ENCODE measurements around the gene MAP4K4.
"Not testable (repeated sequence)": the region's sequence is repeated elsewhere in the genome, so short reads cannot be mapped to it uniquely, and the experiment has no call there.

The MAP4K4 gene

DNA sequence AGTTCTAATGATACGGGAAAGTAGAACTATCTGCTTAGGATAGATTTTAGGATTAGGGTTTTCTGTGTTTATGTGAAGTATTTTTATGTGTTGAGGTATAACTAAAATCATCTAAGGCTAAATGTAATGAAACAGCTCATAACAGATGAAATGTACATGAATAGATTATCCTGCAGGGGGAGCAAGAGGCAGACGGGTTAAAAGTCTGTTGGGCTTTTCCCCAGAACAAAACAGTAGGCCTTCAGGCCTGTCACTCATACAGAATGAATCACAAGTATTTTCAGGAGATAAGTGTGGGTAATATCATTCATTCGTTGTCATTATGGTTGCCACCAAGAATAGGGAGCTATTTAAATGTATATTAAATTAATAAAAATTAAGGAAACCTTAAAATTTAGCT, 186.4 kb downstream of the MAP4K4 start:
- peak; percentile 66 for DNase-seq

DNA sequence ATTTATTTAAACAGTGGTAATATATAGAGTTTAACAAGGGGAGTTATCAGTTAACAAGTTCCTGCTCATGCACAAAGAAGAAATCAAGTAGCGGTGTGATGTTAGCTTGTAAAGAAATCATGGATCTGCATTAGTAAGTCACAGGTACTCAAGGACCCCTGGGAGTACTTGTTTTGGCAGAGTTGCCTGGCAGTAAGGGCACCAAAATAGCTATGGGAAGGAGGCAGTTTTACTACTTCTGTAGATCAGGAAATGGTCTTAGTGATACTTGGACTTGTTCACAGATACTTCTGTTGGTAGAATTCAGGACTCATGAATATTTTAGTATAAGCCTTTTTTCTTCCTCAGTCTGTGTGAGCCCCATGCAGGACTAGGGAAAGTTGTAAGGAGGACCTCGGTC, 186.9 kb downstream of the MAP4K4 start:
- no peak for DNase-seq

DNA sequence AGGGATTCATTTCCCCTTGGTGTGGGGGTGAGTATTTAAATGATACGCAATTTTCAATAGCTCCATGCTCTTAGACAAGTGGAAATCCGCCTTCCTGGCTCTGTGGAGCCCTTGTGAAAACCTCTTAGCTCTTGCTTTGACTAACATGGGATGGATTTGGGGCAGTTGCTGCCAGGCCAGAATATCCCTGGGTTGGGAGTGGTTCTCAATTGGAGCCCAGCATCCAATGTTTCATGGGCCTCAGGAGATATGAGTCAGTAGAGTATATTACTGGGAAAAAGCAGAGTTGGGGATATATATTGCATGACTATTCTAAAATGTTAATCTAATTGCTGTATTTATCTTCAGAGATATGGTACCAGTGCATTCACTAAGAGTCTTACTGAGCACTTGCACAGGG, 189.8 kb downstream of the MAP4K4 start:
- DNase-seq = no peak

DNA sequence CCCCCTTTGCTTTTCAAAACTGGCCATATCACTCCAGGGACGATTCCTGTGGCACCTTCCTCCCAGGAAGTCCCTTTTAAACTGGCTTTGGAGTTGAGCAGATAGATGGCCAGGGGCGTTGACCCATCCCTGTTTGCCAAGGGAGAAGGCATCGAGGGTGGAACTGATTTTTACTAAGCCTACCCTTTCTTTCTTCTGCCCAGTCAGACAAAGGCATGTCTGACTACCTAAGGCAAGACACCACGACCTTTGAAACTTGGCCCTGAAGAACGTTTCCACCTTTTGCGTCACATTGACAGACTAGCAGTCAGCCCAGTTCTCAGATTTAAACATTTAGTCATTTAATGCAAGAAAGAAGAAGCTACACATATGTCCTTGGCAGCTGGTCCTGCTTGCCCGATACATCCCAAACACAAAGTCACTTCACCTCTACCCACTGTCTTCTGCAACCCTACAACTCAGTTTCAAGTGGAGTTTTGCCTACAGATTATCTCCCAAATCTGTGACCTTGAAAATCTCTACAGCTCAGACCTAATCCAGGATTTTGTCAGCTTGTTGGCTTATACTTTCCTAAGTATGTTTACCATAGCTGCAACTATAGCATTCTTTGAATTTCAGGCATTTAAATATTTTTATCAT, 192.1 kb downstream of the MAP4K4 start:
- DNase-seq = no peak

DNA sequence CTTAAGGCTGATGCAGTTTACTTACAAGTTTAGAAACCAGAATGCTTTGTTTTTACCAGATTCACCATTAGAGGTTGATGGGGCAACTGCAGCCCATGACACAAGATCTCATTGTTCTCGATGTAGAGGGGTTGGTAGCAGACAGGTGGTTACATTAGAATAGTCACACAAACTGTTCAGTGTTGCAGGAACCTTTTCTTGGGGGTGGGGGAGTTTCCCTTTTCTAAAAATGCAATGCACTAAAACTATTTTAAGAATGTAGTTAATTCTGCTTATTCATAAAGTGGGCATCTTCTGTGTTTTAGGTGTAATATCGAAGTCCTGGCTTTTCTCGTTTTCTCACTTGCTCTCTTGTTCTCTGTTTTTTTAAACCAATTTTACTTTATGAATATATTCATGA, 194.9 kb downstream of the MAP4K4 start:
- DNase-seq = no peak

DNA sequence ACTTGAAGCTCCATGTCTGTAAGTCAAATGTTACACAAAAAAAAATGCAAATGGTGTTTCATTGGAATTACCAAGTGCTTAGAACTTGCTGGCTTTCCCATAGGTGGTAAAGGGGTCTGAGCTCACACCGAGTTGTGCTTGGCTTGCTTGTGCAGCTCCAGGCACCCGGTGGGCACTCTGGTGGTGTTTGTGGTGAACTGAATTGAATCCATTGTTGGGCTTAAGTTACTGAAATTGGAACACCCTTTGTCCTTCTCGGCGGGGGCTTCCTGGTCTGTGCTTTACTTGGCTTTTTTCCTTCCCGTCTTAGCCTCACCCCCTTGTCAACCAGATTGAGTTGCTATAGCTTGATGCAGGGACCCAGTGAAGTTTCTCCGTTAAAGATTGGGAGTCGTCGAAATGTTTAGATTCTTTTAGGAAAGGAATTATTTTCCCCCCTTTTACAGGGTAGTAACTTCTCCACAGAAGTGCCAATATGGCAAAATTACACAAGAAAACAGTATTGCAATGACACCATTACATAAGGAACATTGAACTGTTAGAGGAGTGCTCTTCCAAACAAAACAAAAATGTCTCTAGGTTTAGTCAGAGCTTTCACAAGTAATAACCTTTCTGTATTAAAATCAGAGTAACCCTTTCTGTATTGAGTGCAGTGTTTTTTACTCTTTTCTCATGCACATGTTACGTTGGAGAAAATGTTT, 196.3 kb downstream of the MAP4K4 start:
- DNase-seq = no peak

DNA sequence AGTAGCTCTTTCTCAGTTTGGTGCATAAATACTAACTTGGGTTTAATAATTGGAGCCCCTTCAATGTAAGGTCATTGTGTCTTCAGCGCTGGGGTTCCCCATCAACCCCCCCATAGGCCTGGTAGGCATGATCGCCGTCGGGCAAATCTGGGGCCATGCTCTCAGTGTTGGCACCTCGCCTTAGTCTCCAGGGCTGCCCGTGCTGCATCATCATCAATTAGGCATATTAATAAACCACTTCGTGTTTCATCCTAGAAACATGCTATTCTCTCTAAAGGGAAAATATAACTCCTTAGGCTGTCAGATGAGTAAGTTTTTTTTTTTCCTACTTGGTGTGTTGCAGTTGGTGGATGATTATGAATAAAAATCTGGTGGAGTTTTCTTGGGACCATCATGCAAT, 197.5 kb downstream of the MAP4K4 start:
- DNase-seq = no peak

DNA sequence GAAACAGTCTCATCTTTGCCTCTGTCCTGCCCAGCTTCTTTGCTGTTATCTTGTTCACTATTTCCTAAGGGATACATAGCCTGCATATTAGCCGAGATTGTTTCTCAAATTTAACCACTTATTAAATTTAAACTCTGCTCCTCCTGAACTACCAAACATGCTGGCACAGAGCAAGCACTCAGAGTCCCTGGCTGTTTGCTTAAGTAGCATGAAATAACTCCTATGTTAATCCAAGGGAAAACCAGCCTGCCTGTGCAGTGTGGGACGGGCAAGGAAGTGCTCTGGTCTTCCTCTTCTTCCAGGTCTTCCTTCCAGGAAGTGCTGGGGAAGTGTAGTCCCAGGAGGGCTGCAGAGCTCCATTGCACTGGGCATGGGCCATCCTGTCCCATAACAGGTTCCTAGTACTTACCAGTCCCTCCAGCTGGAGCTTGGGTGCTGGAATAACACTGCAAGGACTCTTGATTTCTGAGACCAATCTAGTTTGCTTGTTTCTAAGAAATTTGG, 198.4 kb downstream of the MAP4K4 start:
- no peak for DNase-seq

DNA sequence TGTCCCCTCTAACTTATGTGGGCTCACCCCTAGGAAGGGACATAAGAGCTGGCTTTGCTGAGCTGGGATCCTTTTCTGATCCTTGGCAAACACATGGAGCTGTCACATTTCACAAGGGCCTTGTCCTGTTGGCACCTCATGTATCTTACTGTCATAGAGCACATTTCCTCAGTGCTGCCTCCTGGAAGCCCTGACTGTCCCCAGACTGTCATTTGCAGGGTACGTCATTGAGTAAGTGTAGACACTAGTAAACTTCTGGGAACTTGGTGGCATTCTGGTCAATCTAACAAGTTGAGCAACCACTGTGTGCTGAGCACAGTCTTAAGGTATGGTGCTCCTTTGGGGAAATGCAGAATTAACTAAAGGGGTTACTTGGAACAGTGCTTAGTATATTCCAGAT, 199.8 kb downstream of the MAP4K4 start:
- no peak for DNase-seq

DNA sequence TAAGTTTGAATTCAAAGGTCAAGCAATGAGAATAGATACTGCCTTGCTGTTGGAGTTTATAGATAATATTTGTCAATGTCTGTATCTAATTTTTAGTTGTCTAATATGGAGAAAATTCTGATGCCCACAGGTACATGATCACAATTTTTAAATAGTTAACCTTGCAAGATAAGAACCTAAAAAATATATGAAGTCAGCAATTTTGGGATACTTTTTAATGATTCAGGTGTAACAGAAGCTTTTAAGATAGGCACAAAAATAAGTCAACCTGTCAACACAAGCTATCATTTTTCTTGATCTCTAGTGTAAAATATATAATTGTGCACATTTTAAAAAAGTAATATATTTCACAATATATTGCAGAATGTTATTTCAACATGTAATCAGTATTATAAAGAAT, 201.8 kb downstream of the MAP4K4 start:
- DNase-seq = no peak

DNA sequence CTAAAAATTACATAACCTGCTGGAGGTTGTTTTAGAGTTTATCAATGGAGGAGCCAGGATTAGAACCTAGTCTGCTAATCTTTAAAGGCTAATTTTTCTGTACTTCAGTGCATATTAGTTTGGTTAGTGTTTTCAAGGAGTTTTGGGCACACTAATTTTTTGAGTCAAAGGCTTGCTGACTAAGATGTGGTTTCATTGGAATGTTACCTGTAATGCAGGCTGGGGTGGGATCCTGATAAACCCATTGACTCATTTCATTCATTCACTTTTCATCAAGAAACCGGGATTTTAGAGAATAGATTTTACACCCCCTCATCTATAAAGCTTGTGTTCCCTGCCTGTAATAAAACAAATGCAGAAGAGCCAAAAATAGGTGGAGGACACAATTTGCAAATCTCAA, 202.4 kb downstream of the MAP4K4 start:
- DNase-seq = no peak

DNA sequence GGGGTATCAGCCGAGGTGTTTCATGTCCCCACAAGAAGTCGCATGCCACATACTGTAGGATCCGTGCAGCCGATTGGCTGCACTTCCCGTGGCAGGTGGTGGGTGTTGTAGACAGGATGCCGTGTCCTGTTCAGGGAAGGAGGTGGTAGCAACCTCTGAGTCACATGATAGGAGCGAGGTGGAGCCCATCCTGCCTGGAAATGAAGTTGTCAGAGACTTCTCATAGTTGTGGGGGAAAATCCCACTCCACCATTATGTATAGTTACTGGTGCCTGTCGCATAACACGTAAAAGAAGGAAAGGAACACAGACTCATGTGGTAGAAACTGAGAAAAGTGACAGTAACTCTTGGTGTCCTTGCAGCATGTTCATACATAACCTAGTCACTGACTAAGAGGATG, 202.9 kb downstream of the MAP4K4 start:
- DNase-seq = peak; percentile 65

DNA sequence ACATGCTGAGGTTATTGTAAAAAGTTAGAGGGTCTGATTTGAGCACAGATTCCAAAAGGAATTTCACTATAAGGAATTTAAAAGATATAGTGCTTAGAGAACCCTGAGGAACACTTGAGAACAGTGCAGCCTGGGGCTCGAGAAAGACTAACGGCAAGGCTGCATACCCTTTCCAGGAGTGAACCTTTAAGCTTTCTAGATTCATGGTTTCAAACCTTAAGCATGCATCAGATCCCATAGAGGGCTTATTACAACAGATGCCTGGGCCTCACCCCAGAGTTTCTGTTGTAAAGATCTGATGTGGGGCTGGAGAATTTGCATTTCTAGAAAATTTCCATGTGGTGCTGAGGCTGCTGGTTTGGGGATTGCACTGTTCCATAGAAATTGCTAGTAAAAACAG, 203.7 kb downstream of the MAP4K4 start:
- DNase-seq = no peak

DNA sequence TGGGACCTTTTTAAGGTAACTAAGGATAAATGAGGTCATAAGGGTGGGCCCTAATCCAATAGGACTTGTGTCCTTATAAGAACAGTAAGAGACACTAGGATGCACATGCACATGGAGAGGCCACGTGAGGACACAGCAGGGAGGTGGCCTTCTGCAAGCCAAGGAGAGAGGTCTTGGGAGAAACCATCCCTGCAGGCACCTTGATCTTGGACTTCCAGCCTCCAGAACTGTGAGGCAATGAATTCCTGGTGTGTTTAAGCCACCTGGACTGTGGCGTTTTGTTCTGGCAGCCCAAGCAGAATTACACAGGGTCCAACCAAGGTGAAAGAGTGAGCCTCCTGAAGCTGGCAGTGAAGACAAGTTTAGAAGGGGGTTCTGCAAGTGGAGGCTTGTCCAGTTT, 204.7 kb downstream of the MAP4K4 start:
- no peak for DNase-seq

DNA sequence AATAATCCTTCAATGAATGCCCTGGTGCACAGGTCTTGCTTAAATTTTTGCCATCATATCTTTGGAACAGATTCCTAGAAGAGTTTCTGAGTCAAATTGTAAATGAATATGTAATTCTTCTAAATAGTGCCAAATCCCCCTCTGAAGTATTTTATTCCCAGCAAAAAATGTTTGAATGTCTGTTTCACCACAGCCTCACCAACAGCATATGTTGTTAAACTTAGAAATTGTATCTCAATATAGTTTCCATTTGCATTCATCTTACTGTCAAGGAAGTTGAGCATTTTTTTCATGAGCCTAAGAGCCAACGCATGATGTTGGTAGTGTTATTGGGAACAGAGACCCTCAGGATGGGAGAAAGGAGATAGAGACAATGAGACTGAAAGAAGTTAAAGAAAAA, 207.4 kb downstream of the MAP4K4 start:
- no peak for DNase-seq

DNA sequence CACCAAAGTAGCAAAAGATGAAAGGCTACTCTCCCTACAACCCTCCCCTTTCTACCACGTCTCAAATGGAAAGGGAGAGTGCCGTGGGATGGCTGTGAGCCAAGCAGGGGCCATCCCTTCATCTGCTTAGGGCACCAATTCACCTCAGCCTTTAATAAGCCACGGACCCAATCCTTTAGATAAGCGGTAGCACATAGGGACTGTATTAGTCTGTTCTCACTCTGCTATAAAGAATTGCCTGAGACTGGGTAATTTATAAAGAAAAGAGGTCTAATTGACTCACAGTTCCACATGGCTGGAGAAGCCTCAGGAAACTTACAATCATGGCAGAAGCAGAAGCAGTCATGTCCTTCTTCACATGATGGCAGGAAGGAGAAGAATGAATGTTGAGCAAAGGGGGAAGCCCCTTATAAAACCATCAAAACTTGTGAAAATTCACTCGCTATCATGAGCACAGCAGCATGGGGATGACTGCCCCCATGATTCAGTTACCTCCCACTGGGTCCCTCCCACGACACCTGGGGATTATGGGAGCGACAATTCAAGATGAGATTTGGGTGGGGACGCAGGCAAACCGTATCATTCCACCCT, 208.3 kb downstream of the MAP4K4 start:
- DNase-seq = no peak

DNA sequence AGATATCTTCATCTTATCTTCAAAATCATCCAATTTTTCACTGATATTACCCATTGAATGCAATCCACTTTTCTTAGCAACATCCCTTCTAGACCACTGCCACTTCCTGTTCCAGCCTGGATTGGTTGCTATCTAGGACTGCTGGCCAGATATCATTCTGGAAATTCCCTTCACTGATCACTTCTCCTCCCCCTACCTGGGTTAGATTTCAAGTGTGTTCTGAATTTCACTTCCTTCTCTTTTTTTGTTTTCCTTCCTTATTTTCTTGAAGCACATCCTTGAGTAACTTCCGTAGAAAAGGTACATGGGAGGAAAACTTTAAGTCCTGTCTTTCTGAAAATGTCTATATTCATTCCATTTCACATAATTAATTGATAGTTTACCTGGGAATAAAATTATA, 212.3 kb downstream of the MAP4K4 start:
- no peak for DNase-seq

DNA sequence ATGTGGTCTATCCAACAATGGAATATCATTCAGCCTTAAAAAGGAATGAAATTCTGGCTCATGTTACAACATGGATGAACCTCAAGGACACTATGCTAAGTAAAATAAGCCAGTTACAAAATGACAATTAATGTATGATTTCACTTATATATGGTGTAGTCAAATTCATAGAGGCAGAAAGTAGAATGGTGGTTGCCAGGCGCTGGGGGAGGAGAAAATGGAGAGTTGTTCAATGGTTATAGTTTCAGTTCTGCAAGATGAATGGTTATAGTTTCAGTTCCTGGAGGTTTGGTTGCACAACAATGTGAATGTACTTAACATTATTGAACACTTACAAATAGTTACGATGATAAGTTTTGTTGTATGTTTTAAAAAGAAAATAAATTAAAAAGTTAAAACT, 215.0 kb downstream of the MAP4K4 start:
- DNase-seq = peak; percentile 29

DNA sequence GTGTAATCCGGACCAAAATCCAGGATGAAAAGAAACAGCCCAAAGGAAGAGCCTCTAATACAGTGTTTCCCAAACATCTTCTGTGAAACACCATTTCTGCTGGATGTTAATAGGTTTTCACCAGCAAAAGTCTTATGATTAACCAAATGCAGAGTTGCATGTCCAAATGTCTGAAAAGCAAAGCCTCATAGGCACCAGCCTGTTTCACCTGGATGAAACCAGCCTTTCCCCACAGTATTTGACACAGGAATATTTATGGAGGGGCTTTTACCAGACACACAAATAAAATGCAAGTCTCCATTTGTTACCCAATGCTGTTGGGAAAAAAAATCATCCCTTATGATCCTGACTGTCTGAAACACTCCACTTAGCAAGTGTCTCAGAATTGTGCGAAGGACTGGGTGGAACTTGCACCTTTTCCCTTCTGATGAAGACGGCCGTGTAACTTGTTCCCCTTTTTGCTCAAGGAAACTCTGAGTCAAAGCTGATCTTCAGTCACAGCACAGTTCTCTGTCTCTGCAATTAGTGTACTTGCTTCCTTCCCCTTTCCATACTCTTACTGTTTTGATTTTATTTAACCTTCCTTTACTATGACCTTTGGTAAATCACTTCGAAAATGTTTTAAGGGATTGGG, 223.9 kb downstream of the MAP4K4 start:
- no peak for DNase-seq

DNA sequence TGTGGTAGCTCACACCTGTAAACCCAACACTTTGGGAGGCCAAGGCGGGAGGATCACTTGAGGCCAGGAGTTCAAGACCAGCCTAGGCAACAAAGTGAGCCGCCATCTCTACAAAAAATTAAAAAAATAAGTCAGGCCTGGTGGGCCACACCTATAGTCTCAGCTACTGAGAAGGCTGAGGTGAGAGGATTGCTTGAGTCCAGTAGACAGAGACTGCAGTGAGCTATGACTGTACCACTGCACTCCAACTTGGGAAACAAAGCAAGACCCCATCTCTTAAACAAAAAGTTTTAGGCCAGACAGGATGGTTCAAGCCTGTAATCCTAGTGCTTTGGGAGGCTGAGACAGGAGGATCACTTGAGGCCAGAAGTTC, 224.4 kb downstream of the MAP4K4 start:
- DNase-seq = no peak

DNA sequence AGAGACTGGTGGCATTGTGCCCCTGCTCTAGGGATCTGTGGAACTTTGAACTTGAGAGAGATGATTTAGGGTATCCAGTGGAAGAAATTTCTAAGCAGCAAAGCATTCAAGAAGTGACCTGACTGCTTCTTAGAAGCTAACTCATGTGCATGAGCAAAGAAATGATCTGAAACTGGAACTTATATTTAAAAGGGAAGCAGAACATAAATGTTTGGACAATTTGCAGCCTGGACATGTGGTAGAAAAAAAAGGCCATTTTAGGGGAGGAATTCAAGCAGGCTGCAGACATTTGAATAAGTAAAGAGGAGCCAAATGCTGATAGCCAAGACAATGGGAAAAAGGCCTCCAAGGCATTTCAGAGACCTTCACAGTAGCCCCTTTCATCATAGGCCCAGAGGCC, 226.8 kb downstream of the MAP4K4 start:
- not testable (repeated sequence) for DNase-seq

DNA sequence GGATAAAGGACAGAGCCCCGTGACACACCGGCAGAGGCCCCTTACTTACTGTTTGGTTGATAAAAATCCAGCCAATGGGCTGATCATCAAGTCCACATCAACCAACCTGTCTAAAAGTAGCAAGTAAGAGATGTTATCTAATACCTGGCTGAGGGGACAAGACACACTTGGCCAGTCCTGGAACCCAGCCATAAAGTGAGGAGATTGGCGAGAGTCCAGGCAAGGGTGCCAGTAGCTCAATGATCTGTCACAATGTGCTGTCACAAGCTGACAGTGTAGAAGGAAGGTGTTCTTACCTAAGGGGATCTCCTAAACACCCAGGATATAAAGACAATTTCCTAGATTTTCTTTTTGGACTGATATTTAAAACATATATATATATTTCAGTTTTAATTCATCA, 232.5 kb downstream of the MAP4K4 start:
- no peak for DNase-seq

DNA sequence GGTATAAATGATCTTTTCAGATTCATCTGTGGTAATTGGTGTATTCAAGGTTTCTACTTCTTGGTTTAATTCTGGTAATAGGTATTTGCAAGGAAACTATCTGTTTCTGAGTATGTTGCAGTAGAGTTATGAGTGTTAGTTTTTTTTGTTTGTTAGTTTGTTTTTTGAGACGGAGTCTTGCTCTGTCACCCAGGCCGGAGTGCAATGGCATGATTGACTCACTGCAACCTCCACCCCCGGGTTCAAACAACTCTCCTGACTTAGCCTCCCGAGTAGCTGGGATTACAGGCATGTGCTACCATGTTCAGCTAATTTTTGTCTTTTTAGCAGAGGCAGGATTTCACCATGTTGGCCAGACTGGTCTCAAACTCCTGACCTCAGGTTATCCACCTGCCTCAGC, 233.3 kb downstream of the MAP4K4 start:
- DNase-seq = no peak

DNA sequence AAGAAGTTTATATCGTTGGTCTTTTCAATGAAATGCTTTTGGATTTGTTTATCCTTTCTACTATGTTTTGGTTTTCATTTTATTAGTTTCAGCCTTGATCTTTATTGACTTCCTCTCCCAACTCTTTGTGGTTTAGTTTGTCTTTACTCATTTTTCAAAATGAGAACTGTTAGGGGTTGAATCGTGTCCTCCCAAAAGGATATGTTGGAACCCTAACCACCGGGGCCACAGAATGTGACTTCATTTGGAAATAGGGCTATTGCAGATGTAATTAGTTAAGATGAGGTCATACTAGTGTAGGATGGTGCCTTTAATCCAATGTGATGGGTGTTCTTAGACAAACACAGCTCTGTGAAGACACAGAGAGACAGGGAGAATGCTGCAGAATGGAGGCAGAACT, 233.9 kb downstream of the MAP4K4 start:
- DNase-seq = no peak

Data from stimulated activated CD4-positive, alpha-beta T cell treated with anti-CD3 and anti-CD28 coated beads, Interleukin-4, amount 100 ng/mL, for 24 hours (primary cell).